ENCODE results near the gene IPO13.

DNA sequence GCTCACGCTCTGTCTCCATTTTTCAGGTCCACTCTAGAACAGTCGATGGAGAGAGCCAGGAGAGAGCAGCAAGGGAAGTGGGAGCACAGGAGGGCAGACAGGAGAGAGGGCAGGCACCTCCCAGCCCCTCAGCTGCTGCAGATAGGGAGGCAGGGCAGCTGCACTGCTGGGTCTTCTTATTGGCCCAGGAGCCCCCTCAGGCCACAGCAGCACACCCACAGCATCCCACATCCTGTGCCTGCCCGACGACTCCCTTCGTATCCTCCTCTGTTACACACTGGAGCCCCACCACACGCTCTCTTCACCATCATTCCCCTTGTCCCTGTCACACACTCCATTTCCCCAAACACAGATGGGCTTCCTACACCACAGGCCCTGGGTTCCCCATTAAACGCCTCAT is 26.8 kb upstream of the IPO13 start:
- TF ChIP-seq EZH2 (IDR thresholded peaks at IDR 0.05; ENCODE audit: low read depth) (no peak), CTCF (conservative IDR thresholded peaks at IDR 0.05) (no peak)
